Neuronal stem cell (in vitro differentiated cells): ENCODE results near the gene SYNDIG1.

Experiments used
- DNase-seq: peaks from one replicate; pipeline ENCODE4 v3.0.0-alpha.2; 2013; ENCODE audit warnings: low spot score
- H2AFZ ChIP-seq: one replicate; pipeline ENCODE4 v1.6.1; 2013; ENCODE audit warnings: mild to moderate bottlenecking, low read length, inconsistent platforms
- H2AK5ac ChIP-seq: 2 replicates; pipeline ENCODE4 v1.6.1; 2013; ENCODE audit warnings: low read depth, mild to moderate bottlenecking, inconsistent platforms, low read length, moderate library complexity, mixed read lengths
- H2BK120ac ChIP-seq: 2 replicates; pipeline ENCODE4 v1.6.1; 2013; ENCODE audit warnings: low read depth, mild to moderate bottlenecking, inconsistent platforms, low read length, moderate library complexity, mixed read lengths
- H2BK12ac ChIP-seq: one replicate; pipeline ENCODE4 v1.6.1; 2013; ENCODE audit warnings: low read length, inconsistent platforms
- H2BK15ac ChIP-seq: 2 replicates; pipeline ENCODE4 v1.6.1; 2013; ENCODE audit warnings: mild to moderate bottlenecking, low read length, inconsistent platforms, mixed read lengths
- H2BK5ac ChIP-seq: one replicate; pipeline ENCODE4 v1.6.1; 2013; ENCODE audit warnings: inconsistent platforms, mild to moderate bottlenecking, low read length, moderate library complexity
- H3K14ac ChIP-seq: one replicate; pipeline ENCODE4 v1.6.1; 2013; ENCODE audit warnings: low read length, inconsistent platforms
- H3K18ac ChIP-seq: 2 replicates; pipeline ENCODE4 v1.6.1; 2013; ENCODE audit warnings: low read length, inconsistent platforms
- H3K23ac ChIP-seq: 2 replicates; pipeline ENCODE4 v1.6.1; 2013; ENCODE audit warnings: low read depth, mild to moderate bottlenecking, mixed read lengths, low read length, inconsistent platforms; ENCODE audit not compliant: poor library complexity
- H3K27ac ChIP-seq: replicated peaks from 3 replicates; pipeline ENCODE4 v1.5.1; 2013; ENCODE audit warnings: low read length, inconsistent platforms
- H3K27me3 ChIP-seq, 3 experiments: 2 replicates each; pipeline ENCODE4 v1.6.1; 2013; ENCODE audit warnings: low read length in 3 of 3, mild to moderate bottlenecking in 2 of 3, inconsistent platforms in 1 of 3, low read depth in 1 of 3, mixed read lengths in 1 of 3, moderate library complexity in 1 of 3; ENCODE audit not compliant: control insufficient read depth in 3 of 3, insufficient read depth in 3 of 3
- H3K36me3 ChIP-seq, 2 donors: replicated peaks in 1 of 2; 2 replicates each; pipeline ENCODE4 v1.6.1; 2013; ENCODE audit warnings: low read length in 2 of 2; ENCODE audit not compliant: control insufficient read depth in 2 of 2, insufficient read depth in 2 of 2
- H3K4ac ChIP-seq: 2 replicates; pipeline ENCODE4 v1.6.1; 2013; ENCODE audit warnings: inconsistent platforms, mild to moderate bottlenecking, low read length, moderate library complexity
- H3K4me1 ChIP-seq, 2 donors: 1 replicate in 1 of 2; 2 replicates in 1 of 2; pipeline ENCODE4 v1.6.1; 2013; ENCODE audit warnings: low read length in 2 of 2, low read depth in 1 of 2; ENCODE audit not compliant: control insufficient read depth in 2 of 2, insufficient read depth in 1 of 2
- H3K4me2 ChIP-seq: one replicate; pipeline ENCODE4 v1.6.1; 2013; ENCODE audit warnings: mild to moderate bottlenecking, low read length, inconsistent platforms; ENCODE audit not compliant: insufficient read depth, poor library complexity, severe bottlenecking
- H3K4me3 ChIP-seq, 2 donors: 2 replicates each; pipeline ENCODE4 v1.5.1; 2013; ENCODE audit warnings: low read length in 2 of 2, mild to moderate bottlenecking in 2 of 2, inconsistent platforms in 1 of 2, moderate library complexity in 1 of 2
- H3K79me1 ChIP-seq: one replicate; pipeline ENCODE4 v1.6.1; 2013; ENCODE audit warnings: low read depth, mild to moderate bottlenecking, inconsistent platforms, low read length, moderate library complexity
- H3K9ac ChIP-seq: one replicate; pipeline ENCODE4 v1.6.1; 2013; ENCODE audit warnings: mild to moderate bottlenecking, low read depth, low read length, inconsistent platforms; ENCODE audit not compliant: poor library complexity
- H3K9me3 ChIP-seq, 2 donors: replicated peaks in 1 of 2; 2 replicates each; pipeline versions ENCODE3 to v1.6.1; 2013; ENCODE audit warnings: low read length in 2 of 2, mild to moderate bottlenecking in 2 of 2, inconsistent platforms in 1 of 2, low read depth in 1 of 2, mixed read lengths in 1 of 2, moderate library complexity in 1 of 2; ENCODE audit not compliant: control insufficient read depth in 2 of 2, insufficient read depth in 1 of 2
- H4K8ac ChIP-seq: one replicate; pipeline ENCODE4 v1.6.1; 2013; ENCODE audit warnings: low read depth, mild to moderate bottlenecking, inconsistent platforms, low read length, moderate library complexity
- H4K91ac ChIP-seq: one replicate; pipeline ENCODE4 v1.6.1; 2013; ENCODE audit warnings: low read length, low read depth, mild to moderate bottlenecking, inconsistent platforms; ENCODE audit not compliant: poor library complexity
- WGBS, 2 donors: extraction: QIAGEN DNeasy Blood & Tissue Kit; methylation state at CpG; one replicate each; pipeline ENCODE4 v1.1.7; 2013; ENCODE audit warnings: missing lambda C conversion rate in 2 of 2, mixed read lengths in 1 of 2; ENCODE audit not compliant: insufficient read length in 2 of 2, insufficient replicate concordance in 1 of 2; ENCODE audit errors: extremely low coverage in 2 of 2; 5-methylcytosine and 5-hydroxymethylcytosine counted together

Gene SYNDIG1

DNA sequence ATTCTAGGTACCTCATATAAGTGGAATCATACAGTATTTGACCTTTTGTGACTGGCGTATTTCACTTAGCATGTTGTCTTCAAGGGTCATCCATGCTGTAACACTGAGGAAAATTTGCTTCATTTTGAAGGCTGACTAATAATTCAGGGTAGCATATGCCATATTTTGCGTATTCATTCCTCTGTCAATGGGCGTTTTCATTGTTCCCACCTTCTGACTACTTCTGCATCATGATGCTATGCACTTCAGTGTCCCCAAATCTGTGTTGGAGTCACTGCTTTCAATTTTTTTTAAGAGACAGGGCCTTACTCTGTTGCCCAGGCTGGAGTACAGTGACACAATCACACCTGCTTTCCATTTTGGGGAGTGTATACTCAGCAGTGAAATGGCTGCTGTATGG is 51.6 kb downstream of the SYNDIG1 start:
- H4K8ac ChIP-seq: no peak overlapping the region
- no CpG with 5 or more reads among the region's 3 CpGs for WGBS, 2 donors
- no peak overlapping the region for H2BK15ac ChIP-seq
- H3K4ac ChIP-seq: no peak overlapping the region
- H3K27ac ChIP-seq: no peak overlapping the region
- no peak overlapping the region for H4K91ac ChIP-seq
- H3K4me2 ChIP-seq: no peak overlapping the region
- no peak overlapping the region for H2AFZ ChIP-seq
- DNase-seq: no peak
- H2BK120ac ChIP-seq: no peak overlapping the region
- no peak overlapping the region for H3K18ac ChIP-seq
- H3K79me1 ChIP-seq: no peaks in the 10 kb centered on the region
- no peaks in the 10 kb centered on the region for H3K27me3 ChIP-seq
- no peak overlapping the region for H2BK5ac ChIP-seq
- peaks cover 0 to 5% of the 10 kb centered on the region in 2 donors for H3K4me1 ChIP-seq
- H3K9me3 ChIP-seq: no peaks in the 10 kb centered on the region
- H3K14ac ChIP-seq: no peak overlapping the region
- H3K9ac ChIP-seq: no peak overlapping the region
- no peak overlapping the region for H2BK12ac ChIP-seq
- H3K36me3 ChIP-seq: no peaks in the 10 kb centered on the region
- no peak overlapping the region for H2AK5ac ChIP-seq
- H3K23ac ChIP-seq: no peak overlapping the region
- no peak overlapping the region for H3K4me3 ChIP-seq

DNA sequence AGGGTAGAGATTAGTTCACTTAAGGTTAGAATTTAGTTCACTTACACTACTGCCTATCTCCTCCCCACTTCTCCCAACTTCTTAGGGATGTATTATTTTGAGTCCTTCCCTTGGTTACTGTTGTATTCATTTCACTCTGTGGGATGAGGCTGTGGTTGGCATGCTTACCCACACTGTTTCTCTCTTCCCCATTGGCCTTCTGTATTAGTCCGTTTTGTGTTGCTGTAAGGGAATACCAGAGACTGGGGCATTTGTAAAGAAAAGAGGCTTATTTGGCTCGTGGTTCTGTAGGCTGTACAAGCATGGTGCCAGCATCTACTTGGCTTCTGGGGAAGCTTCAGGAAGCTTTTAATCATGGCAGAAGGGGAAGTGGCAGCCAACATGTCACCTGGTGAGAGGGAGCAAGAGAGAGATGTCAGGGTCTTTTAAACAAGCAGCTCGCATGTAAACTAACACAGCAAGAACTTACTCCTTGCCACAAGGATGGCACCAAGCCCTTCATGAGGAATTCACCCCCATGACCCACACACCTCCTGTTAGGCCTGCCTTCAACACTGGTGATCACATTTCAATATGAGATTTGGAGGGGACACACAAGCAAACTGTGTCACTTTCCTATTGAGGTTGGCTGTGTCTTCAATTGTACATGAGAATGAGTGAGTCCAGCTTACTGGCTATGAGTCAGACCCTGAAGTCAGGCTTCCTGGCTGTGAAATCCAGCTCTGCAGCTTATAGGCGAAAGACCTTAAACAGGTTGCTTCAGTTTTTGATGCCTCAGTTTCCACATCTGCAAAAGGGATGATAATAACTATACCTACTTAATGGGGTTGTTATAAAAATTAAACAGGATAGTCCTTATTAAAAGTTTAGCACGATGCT is 53.3 kb downstream of the SYNDIG1 start:
- Histone ChIP-seq H2AK5ac (no peak overlapping the region), H3K18ac (no peak overlapping the region), H3K4me3 (no peak overlapping the region), H3K9me3 (no peaks in the 10 kb centered on the region), H2BK120ac (no peak overlapping the region), H3K27ac (no peak overlapping the region), H2BK15ac (no peak overlapping the region), H3K4ac (no peak overlapping the region), H4K8ac (no peak overlapping the region), H2AFZ (no peak overlapping the region), H3K27me3 (no peaks in the 10 kb centered on the region), H4K91ac (no peak overlapping the region), H3K4me1 (peaks cover 0 to 6% of the 10 kb centered on the region in 2 donors), H3K36me3 (no peaks in the 10 kb centered on the region), H2BK12ac (no peak overlapping the region), H3K9ac (no peak overlapping the region), H3K23ac (no peak overlapping the region), H3K14ac (no peak overlapping the region), H2BK5ac (no peak overlapping the region), H3K4me2 (no peak overlapping the region), H3K79me1 (no peaks in the 10 kb centered on the region)
- no CpG with 5 or more reads among the region's 5 CpGs for WGBS, 2 donors
- no peak for DNase-seq

DNA sequence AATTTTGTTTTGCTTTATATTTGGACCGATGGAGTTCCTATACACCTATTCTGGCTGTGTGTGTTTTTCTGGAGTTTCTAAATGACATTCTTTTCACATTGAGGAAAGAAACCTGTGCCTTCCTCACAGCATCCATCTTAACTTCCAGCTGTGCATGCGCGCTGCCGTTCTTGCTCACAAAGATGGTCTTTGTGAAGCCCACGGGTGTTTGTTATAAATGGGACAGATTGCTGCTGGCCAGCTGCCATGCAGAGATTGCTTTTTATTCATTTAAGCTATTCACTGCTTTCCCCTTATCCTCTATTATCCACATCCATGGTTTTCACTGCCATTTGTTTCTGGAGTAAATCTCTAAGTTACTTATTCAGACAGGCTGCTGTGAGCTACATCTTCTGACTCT is 54.2 kb downstream of the SYNDIG1 start:
- no peak overlapping the region for H4K91ac ChIP-seq
- H3K23ac ChIP-seq: no peak overlapping the region
- no peak overlapping the region for H3K27ac ChIP-seq
- no peak overlapping the region for H2BK15ac ChIP-seq
- H3K9ac ChIP-seq: no peak overlapping the region
- H3K4ac ChIP-seq: no peak overlapping the region
- no peak for DNase-seq
- H3K27me3 ChIP-seq: no peaks in the 10 kb centered on the region
- H3K14ac ChIP-seq: no peak overlapping the region
- H3K36me3 ChIP-seq: no peaks in the 10 kb centered on the region
- H2BK5ac ChIP-seq: no peak overlapping the region
- WGBS, 2 donors: no CpG with 5 or more reads among the region's 5 CpGs
- no peak overlapping the region for H2BK120ac ChIP-seq
- H3K4me3 ChIP-seq: no peak overlapping the region
- H3K79me1 ChIP-seq: no peaks in the 10 kb centered on the region
- H2BK12ac ChIP-seq: no peak overlapping the region
- H3K4me1 ChIP-seq: peaks cover 0 to 7% of the 10 kb centered on the region in 2 donors
- no peak overlapping the region for H2AFZ ChIP-seq
- no peak overlapping the region for H2AK5ac ChIP-seq
- no peaks in the 10 kb centered on the region for H3K9me3 ChIP-seq
- no peak overlapping the region for H3K4me2 ChIP-seq
- H3K18ac ChIP-seq: no peak overlapping the region
- no peak overlapping the region for H4K8ac ChIP-seq

DNA sequence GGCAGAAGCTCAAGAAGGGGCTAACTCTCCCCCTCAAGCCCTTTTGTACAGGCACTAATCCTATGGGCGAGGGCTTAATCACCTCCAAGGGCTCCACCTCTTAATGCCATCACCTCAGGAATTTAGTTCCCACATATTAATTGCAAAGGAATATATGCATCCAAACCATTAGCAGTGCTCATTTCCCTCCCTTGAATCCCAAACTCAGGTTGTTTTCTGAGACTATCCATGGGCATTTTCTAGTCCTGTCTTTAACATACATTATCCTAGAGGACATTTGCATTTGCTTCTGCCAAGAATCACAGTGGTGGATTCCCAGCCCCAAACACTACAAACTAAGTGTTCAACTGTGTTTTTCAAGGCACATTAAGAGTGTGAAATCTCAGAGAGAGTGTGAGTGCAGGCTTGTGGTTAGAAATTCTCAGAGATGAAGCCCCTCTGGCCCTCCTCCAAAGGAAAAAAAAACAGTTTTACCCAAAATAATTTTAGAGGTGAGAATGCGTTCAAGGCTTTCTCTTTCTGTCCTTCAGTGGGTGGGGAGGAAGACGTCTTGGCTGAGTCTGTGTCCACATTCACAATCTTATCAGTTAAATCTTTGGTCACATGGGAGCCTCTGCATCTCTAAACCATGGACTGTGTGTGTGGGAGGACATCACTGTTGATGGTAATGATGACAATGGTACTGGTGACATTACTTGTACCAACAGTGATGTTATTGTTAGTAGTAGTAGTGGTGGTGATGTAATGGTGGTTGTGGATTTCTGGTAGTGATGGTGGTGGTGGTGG is 59.3 kb downstream of the SYNDIG1 start:
- H3K79me1 ChIP-seq: no peaks in the 10 kb centered on the region
- DNase-seq: no peak
- H3K36me3 ChIP-seq: no peaks in the 10 kb centered on the region
- H2AK5ac ChIP-seq: no peak overlapping the region
- no peak overlapping the region for H3K23ac ChIP-seq
- no peak overlapping the region for H4K8ac ChIP-seq
- no peak overlapping the region for H3K9ac ChIP-seq
- H3K4me1 ChIP-seq: peaks cover 0 to 4% of the 10 kb centered on the region in 2 donors
- H2AFZ ChIP-seq: no peak overlapping the region
- no peak overlapping the region for H2BK5ac ChIP-seq
- no peak overlapping the region for H3K27ac ChIP-seq
- peaks cover 0 to 2% of the 10 kb centered on the region in 2 donors for H3K9me3 ChIP-seq
- no peak overlapping the region for H2BK12ac ChIP-seq
- H3K18ac ChIP-seq: no peak overlapping the region
- no peak overlapping the region for H3K4me2 ChIP-seq
- H3K14ac ChIP-seq: no peak overlapping the region
- H4K91ac ChIP-seq: no peak overlapping the region
- H3K4me3 ChIP-seq: no peak overlapping the region
- no peak overlapping the region for H2BK120ac ChIP-seq
- no peak overlapping the region for H3K4ac ChIP-seq
- WGBS, 2 donors: no CpG with 5 or more reads among the region's 3 CpGs
- H3K27me3 ChIP-seq: no peaks in the 10 kb centered on the region
- H2BK15ac ChIP-seq: no peak overlapping the region
